ENCODE measurements around the gene THBS3. TPM values are rescaled to one million over a fixed set of nuclear protein-coding genes. Genes with fewer than 3 reads are reported as not detected.

The THBS3 gene
- total RNA-seq, 2 experiments from 2014 or later = 25.5 to 26.1 TPM

GRCh38 chr1:155255243-155256007 is 47.7 kb upstream of the THBS3 start, which contains the start of gene ENTREP3:
Gene ENTREP3, minus strand, starts transcription at chr1:155255483. Its CDS starts 606 bp downstream, at chr1:155254877.
- Mint-ChIP-seq H3K27me3 (no peaks in the 10 kb centered on the region), H3K9me3 (no peaks in the 10 kb centered on the region), H3K4me3 (peak within 1 kb of the TSS; percentile 85), H3K36me3 (ENCODE audit: low read depth) (peaks cover 36% of the 10 kb centered on the region), H3K27ac (peak within 1 kb of the TSS; percentile 49), H3K4me1 (ENCODE audit: low read depth) (peaks cover 44% of the 10 kb centered on the region)
- ChIA-PET CTCF (interaction anchor here (1.1 kb wide), 1 partner anchor 67 kb away, joined by 4 read pairs; no protein-coding TSS in a partner anchor), POLR2A (interaction anchor here (0.7 to 1.8 kb wide), 3 partner anchors 11 to 68 kb away, joined by 3 to 9 read pairs (median 5); partner anchors contain the start of gene RUSC1)
- DNase-seq = peak; percentile 54 to 88 (median 70)
- no peaks in the 10 kb centered on the region for H3K27me3 ChIP-seq (ENCODE audit: control insufficient read depth in 1 of 2, insufficient read depth in 2 of 2, low read length in 2 of 2)
- H3K4me1 ChIP-seq (ENCODE audit: insufficient read depth, low read length) = peaks cover 40% of the 10 kb centered on the region
- TF ChIP-seq CTCF (IDR thresholded peaks at IDR 0.05) = no peak
- peak within 1 kb of the TSS in 1 of 2 donors; percentile 38 for H3K27ac ChIP-seq (ENCODE audit: low read depth in 1 of 2, low read length in 2 of 2)
- peaks cover 36% of the 10 kb centered on the region for H3K36me3 ChIP-seq (ENCODE audit: insufficient read depth, low read length)
- intact Hi-C loops (cut with DNase I, micrococcal nuclease) = loop anchor here in 1 of 2 experiments (2.0 to 10.0 kb wide), 2 partner anchors 17 to 249 kb away; partner anchors contain the start of gene CLK2
- no peaks in the 10 kb centered on the region for H3K9me3 ChIP-seq (ENCODE audit: control insufficient read depth in 1 of 2, insufficient read depth in 1 of 2, low read length in 2 of 2)
- H3K4me3 ChIP-seq (ENCODE audit: low read length) = peak within 1 kb of the TSS; percentile 71
- ATAC-seq (ENCODE audit: poor library complexity) = peak; percentile 71

GRCh38 chr1:155254714-155255242 is 47.1 kb upstream of the THBS3 start:
- Mint-ChIP-seq H3K4me1 (ENCODE audit: low read depth) (peaks cover 40% of the 10 kb centered on the region), H3K36me3 (ENCODE audit: low read depth) (peaks cover 31% of the 10 kb centered on the region), H3K27me3 (no peaks in the 10 kb centered on the region), H3K4me3 (peak overlapping the region; percentile 84), H3K9me3 (no peaks in the 10 kb centered on the region), H3K27ac (no peak overlapping the region)
- H3K27ac ChIP-seq (ENCODE audit: low read depth in 1 of 2, low read length in 2 of 2) = no peak overlapping the region
- H3K4me3 ChIP-seq (ENCODE audit: low read length) = peak overlapping the region; percentile 71
- POLR2A ChIA-PET = interaction anchor here (0.6 to 1.8 kb wide), 4 partner anchors 11 to 664 kb away, joined by 3 to 9 read pairs (median 4); partner anchors contain the start of gene RUSC1
- no peak for TF ChIP-seq CTCF (IDR thresholded peaks at IDR 0.05)
- H3K27me3 ChIP-seq (ENCODE audit: control insufficient read depth in 1 of 2, insufficient read depth in 2 of 2, low read length in 2 of 2) = no peaks in the 10 kb centered on the region
- CTCF ChIA-PET = interaction anchor here (1.1 kb wide), 1 partner anchor 67 kb away, joined by 4 read pairs; no protein-coding TSS in a partner anchor
- intact Hi-C loops (cut with DNase I, micrococcal nuclease) = loop anchor here in 1 of 2 experiments (2.0 to 10.0 kb wide), 2 partner anchors 18 to 250 kb away; partner anchors contain the start of gene CLK2
- peaks cover 42% of the 10 kb centered on the region for H3K4me1 ChIP-seq (ENCODE audit: insufficient read depth, low read length)
- DNase-seq (peak in 1 of 14 experiments; percentile 5), ATAC-seq (ENCODE audit: poor library complexity) (no peak)
- peaks cover 32% of the 10 kb centered on the region for H3K36me3 ChIP-seq (ENCODE audit: insufficient read depth, low read length)
- no peaks in the 10 kb centered on the region for H3K9me3 ChIP-seq (ENCODE audit: control insufficient read depth in 1 of 2, insufficient read depth in 1 of 2, low read length in 2 of 2)

- Mint-ChIP-seq H3K36me3 (ENCODE audit: low read depth) (peaks cover 28% of the 10 kb centered on the region), H3K27me3 (no peaks in the 10 kb centered on the region), H3K9me3 (no peaks in the 10 kb centered on the region), H3K4me3 (peak overlapping the region; percentile 84), H3K4me1 (ENCODE audit: low read depth) (peaks cover 40% of the 10 kb centered on the region), H3K27ac (peak overlapping the region; percentile 49)
- peaks cover 28% of the 10 kb centered on the region for H3K36me3 ChIP-seq (ENCODE audit: insufficient read depth, low read length)
- ATAC-seq (ENCODE audit: poor library complexity) = no peak
- POLR2A ChIA-PET = interaction anchor here (0.6 to 5.3 kb wide), 3 partner anchors 10 to 664 kb away, joined by 3 to 51 read pairs (median 9); partner anchors contain the start of gene RUSC1
- no peaks in the 10 kb centered on the region for H3K27me3 ChIP-seq (ENCODE audit: control insufficient read depth in 1 of 2, insufficient read depth in 2 of 2, low read length in 2 of 2)
- no peaks in the 10 kb centered on the region for H3K9me3 ChIP-seq (ENCODE audit: control insufficient read depth in 1 of 2, insufficient read depth in 1 of 2, low read length in 2 of 2)
- CTCF ChIA-PET = no interaction called here
- no peak overlapping the region for H3K27ac ChIP-seq (ENCODE audit: low read depth in 1 of 2, low read length in 2 of 2)
- DNase-seq = peak in 1 of 14 experiments; percentile 39
- intact Hi-C loops (cut with DNase I, micrococcal nuclease) = loop anchor here in 1 of 2 experiments (2.0 to 10.0 kb wide), 2 partner anchors 19 to 251 kb away; partner anchors contain the start of gene CLK2
- no peak for TF ChIP-seq CTCF (IDR thresholded peaks at IDR 0.05)
- H3K4me3 ChIP-seq (ENCODE audit: low read length) = peak overlapping the region; percentile 71
- H3K4me1 ChIP-seq (ENCODE audit: insufficient read depth, low read length) = peaks cover 42% of the 10 kb centered on the region
Observed at GRCh38 chr1:155254228-155254713, 46.6 kb upstream of the THBS3 start.
